Measurements from ENCODE around the gene GMEB1.

- TF ChIP-seq ZNF274 (IDR thresholded peaks at IDR 0.05; ENCODE audit: low read depth, low read length) (no peak), YY1 (IDR thresholded peaks at IDR 0.05; ENCODE audit: insufficient read depth, insufficient read length) (no peak), SUZ12 (IDR thresholded peaks at IDR 0.05; ENCODE audit: extremely low read depth, insufficient read depth, insufficient read length) (no peak)
Observed at GRCh38 chr1:28718586-28719331, 50.2 kb downstream of the GMEB1 start.

All from NT2/D1 (cell line).